Pancreas (tissue), 10 donors: ENCODE measurements around the gene EIF2B4. TPM values are rescaled to one million over a fixed set of nuclear protein-coding genes. Genes with fewer than 3 reads are reported as not detected.

Experiments
- ATAC-seq, 4 donors: fragments of 200-7000 bp; cut with Tn5 transposase; one replicate each; pipeline versions ENCODE4 v1.8.0 to v1.9.1; 2020; ENCODE audit warnings: mild to moderate bottlenecking in 4 of 4, moderate library complexity in 4 of 4
- DNase-seq, 6 donors: peaks; one replicate each; pipeline ENCODE4 v3.0.0-alpha.2; 2020
- FAIRE-seq: peaks from 2 replicates; lab custom pipeline; 2012; peaks lifted over from hg19 to GRCh38; lab: Jason Lieb, UNC
- H3K27ac ChIP-seq, 4 donors: fragments of 200-600 bp; sonication (generic); 1 replicate in 3 of 4; 2 replicates in 1 of 4; pipeline versions ENCODE4 v1.5.0 to v1.8.0; 2020
- H3K27me3 ChIP-seq, 4 donors: fragments of 200-600 bp; one replicate each; pipeline ENCODE4 v1.8.0; 2021
- H3K36me3 ChIP-seq, 3 donors: fragments of 200-600 bp; sonication (generic) in 1 of 3; one replicate each; pipeline versions ENCODE4 v1.5.0 to v1.8.0; 2020 to 2021
- H3K4me1 ChIP-seq, 3 donors: fragments of 200-600 bp; one replicate each; pipeline ENCODE4 v1.8.0; 2021
- H3K4me3 ChIP-seq, 4 donors: fragments of 200-600 bp; sonication (generic) in 2 of 4; one replicate each; pipeline versions ENCODE4 v1.5.0 to v1.8.0; 2020 to 2021
- H3K9me3 ChIP-seq, 4 donors: fragments of 200-600 bp; one replicate each; pipeline ENCODE4 v1.8.0; 2021
- WGBS, 2 donors: extraction: QIAGEN DNeasy Blood & Tissue Kit; methylation state at CpG; one replicate each; pipeline ENCODE4 v1.1.7; 2013; 5-methylcytosine and 5-hydroxymethylcytosine counted together
- intact Hi-C, 3 donors: fragments of 100-400 bp; cut with DNase I; formaldehyde crosslinking; loops; one replicate each; pipeline versions ENCODE4 v1.11.1 to v1.14.2; 2022
- polyA plus RNA-seq, 2 donors: library from polyadenylated mRNA; stranded (reverse); fragments of 200-250 nt; gene quantifications; one replicate each; pipeline ENCODE4 v1.2.3, GENCODE V29; 2013
- total RNA-seq, 6 donors: library from RNA; stranded (reverse); fragmentation: NEBNext Ultra II Directional in 4 of 6; extraction: Animal tissue kit (Norgen Biotek cat#: 25700) in 4 of 6; gene quantifications; one replicate each; pipeline versions ENCODE4 v1.2.1 to v1.2.4, GENCODE V29; 2021 to 2023
- TF ChIP-seq, protein P1 (sequence below), 4 donors: fragments of 200-600 bp; sonication (generic) in 3 of 4; IDR thresholded peaks; one replicate each; pipeline versions ENCODE4 v1.5.0 to v1.8.0; 2021; ENCODE audit warnings: antibody characterized with exemption in 4 of 4
- donor health status: healthy with polysubstance abuse.
- donor health status: DM: no; HTN: no; CAD: no; lungs with moderate emphysema.
- donor health status: DM: no; HTN: no; CAD: no.
- donor health status: control.
- donor health status: control.
- donor health status: Bipolar disorder and iron deficiency.
- donor health status: DM: yes; HTN: yes; CAD: no.
- donor health status: DM: no; HTN: no; CAD: no.
- donor health status: DM: no; HTN: no; CAD: no.
- donor health status: DM: yes; HTN: yes; CAD: no.

EIF2B4 gene
- total and polyA plus RNA-seq, 8 donors, result 24.1 to 98.1 (median 32.5) TPM

- intact Hi-C loops, result no loop called here
These were observed 9.9 kb upstream of the EIF2B4 start for GRCh38 chr2:27379836-27380625.

DNA sequence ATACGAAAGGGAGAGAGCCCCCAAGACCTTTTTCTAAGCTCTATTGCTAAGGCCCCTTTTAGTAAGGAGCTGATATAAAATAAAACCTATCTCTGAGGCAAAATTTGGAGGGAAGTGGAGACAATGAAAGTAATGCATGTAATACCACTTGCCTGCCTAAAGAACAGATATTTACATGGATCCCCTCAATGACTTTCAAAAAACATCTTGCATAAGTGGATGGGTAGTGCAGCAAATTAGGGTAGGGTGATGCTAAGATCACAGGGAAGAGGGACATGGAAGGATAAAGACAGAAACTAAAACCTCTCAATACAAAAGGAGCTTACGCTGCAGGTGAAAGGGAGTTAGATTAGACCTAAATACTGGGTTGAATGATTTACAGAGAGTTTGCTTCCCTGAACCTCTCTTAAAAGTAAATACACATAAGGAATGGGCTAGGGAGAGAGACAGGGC lies 9.3 kb upstream of the EIF2B4 start:
- DNase-seq (no peak), ATAC-seq (no peak), FAIRE-seq (no peak)
- no peaks in the 10 kb centered on the region for H3K9me3 ChIP-seq
- peak overlapping the region in 3 of 4 donors; percentile 50 to 64 (median 63) for H3K4me3 ChIP-seq
- peaks cover 0 to 47% (median 27%) of the 10 kb centered on the region in 3 donors for H3K36me3 ChIP-seq
- H3K27me3 ChIP-seq, result no peaks in the 10 kb centered on the region
- WGBS, 2 donors, result 47 to 52% methylated on average over 2 of the region's 2 CpGs
- H3K4me1 ChIP-seq, result peaks cover 5 to 14% (median 5%) of the 10 kb centered on the region in 3 donors
- H3K27ac ChIP-seq, result peak overlapping the region in 2 of 4 donors; percentile 90 to 92
- intact Hi-C loops, result no loop called here
- TF ChIP-seq, protein P1, sequence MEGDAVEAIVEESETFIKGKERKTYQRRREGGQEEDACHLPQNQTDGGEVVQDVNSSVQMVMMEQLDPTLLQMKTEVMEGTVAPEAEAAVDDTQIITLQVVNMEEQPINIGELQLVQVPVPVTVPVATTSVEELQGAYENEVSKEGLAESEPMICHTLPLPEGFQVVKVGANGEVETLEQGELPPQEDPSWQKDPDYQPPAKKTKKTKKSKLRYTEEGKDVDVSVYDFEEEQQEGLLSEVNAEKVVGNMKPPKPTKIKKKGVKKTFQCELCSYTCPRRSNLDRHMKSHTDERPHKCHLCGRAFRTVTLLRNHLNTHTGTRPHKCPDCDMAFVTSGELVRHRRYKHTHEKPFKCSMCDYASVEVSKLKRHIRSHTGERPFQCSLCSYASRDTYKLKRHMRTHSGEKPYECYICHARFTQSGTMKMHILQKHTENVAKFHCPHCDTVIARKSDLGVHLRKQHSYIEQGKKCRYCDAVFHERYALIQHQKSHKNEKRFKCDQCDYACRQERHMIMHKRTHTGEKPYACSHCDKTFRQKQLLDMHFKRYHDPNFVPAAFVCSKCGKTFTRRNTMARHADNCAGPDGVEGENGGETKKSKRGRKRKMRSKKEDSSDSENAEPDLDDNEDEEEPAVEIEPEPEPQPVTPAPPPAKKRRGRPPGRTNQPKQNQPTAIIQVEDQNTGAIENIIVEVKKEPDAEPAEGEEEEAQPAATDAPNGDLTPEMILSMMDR (IDR thresholded peaks at IDR 0.05), result no peak

More at GRCh38 chr2:27379836-27380625, 9.9 kb upstream of the EIF2B4 start:
- TF ChIP-seq, protein P1 (IDR thresholded peaks at IDR 0.05), result no peak
- 1% methylated on average over 31 to 35 of the region's 35 CpGs for WGBS, 2 donors
- Histone ChIP-seq H3K9me3 (no peaks in the 10 kb centered on the region), H3K4me3 (peak overlapping the region; percentile 44 to 64 (median 56)), H3K27me3 (no peaks in the 10 kb centered on the region), H3K27ac (peak overlapping the region; percentile 79 to 92 (median 90)), H3K36me3 (peaks cover 0 to 47% (median 21%) of the 10 kb centered on the region in 3 donors), H3K4me1 (peaks cover 5 to 14% (median 5%) of the 10 kb centered on the region in 3 donors)
- DNase-seq, result peak in 4 of 6 donors; percentile 66 to 84 (median 75)
- peak in 3 of 4 donors; percentile 26 to 57 (median 27) for ATAC-seq
- FAIRE-seq, result no peak

- TF ChIP-seq, protein P1 (IDR thresholded peaks at IDR 0.05), result no peak
- Histone ChIP-seq H3K4me3 (peak overlapping the region in 1 of 4 donors; percentile 64), H3K27me3 (no peaks in the 10 kb centered on the region), H3K9me3 (no peaks in the 10 kb centered on the region), H3K27ac (no peak overlapping the region), H3K4me1 (peaks cover 5 to 14% (median 5%) of the 10 kb centered on the region in 3 donors), H3K36me3 (peaks cover 0 to 47% (median 31%) of the 10 kb centered on the region in 3 donors)
- FAIRE-seq, result no peak
- intact Hi-C loops, result no loop called here
- 73 to 80% methylated on average over 9 of the region's 9 CpGs for WGBS, 2 donors
- peak in 1 of 6 donors; percentile 44 for DNase-seq
- ATAC-seq, result no peak
These were observed 8.7 kb upstream of the EIF2B4 start for GRCh38 chr2:27378809-27379290.

DNA sequence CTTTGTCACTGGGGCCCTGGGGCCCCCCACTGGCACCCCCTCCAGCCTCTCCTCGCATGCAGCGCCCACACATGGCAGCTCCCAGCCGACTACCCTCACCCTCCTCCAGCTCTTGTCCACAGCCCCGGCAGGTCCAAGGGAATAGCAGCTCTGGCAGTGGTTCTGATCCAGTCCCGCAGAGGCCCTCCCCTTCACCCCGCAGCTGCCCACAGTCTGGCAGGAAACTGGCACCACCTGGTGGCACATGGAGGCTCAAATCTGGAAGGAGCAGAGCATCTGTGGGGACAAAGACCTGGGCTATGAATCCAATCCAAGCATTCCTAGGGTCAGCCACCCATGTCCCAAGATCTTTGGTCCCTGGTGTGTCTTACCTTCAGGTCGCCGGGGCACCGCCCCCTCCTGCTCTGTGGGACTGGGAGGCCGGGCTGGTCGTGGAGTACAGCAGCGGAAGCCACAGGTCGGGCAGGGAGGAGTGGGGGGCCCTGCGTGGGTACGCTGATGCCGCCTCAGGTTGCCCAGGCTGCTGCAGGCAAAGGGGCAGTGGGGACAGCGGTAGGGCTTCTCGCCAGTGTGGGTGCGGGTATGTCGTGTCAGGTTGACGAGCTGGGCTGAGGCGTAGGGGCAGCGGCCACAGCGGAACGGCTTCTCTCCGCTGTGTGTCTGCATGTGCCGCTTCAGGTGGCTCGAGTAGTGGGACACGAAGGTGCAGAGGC lies 8.1 kb upstream of the EIF2B4 start:
- Histone ChIP-seq H3K4me3 (no peak overlapping the region), H3K27me3 (no peaks in the 10 kb centered on the region), H3K9me3 (no peaks in the 10 kb centered on the region), H3K4me1 (peaks cover 5 to 14% (median 5%) of the 10 kb centered on the region in 3 donors), H3K36me3 (peaks cover 0 to 48% (median 36%) of the 10 kb centered on the region in 3 donors), H3K27ac (no peak overlapping the region)
- 75% methylated on average over 29 of the region's 29 CpGs for WGBS, 2 donors
- FAIRE-seq, result no peak
- TF ChIP-seq, protein P1 (IDR thresholded peaks at IDR 0.05), result no peak
- intact Hi-C loops, result no loop called here
- no peak for ATAC-seq
- peak in 4 of 6 donors; percentile 36 to 82 (median 53) for DNase-seq
